ENCODE measurements around the gene TMEM235. TPM values are rescaled to one million over a fixed set of nuclear protein-coding genes. Genes with fewer than 3 reads are reported as not detected.

TMEM235 gene
- polyA plus RNA-seq, 1 of the 3 experiments (the other 2 are of a cell fraction), result not detected

GRCh38 chr17:78184868-78185267 is 46.6 kb upstream of the TMEM235 start:
- POLR2A ChIA-PET, result interaction anchor here (0.8 to 1.5 kb wide), 2 partner anchors 15 to 16 kb away, joined by 3 to 4 read pairs; no protein-coding TSS in a partner anchor
- Histone ChIP-seq H3K79me2 (ENCODE audit: insufficient read depth) (peaks cover 46% of the 10 kb centered on the region), H3K4me2 (no peak overlapping the region), H3K4me1 (ENCODE audit: control insufficient read depth in 1 of 2, insufficient read depth in 2 of 2, low read depth in 1 of 2, low read length in 1 of 2) (peaks cover 7% of the 10 kb centered on the region in 2 experiments; a peak in 2 of 4 replicates), H3K36me3 (replicated peaks in 1 of 2; ENCODE audit: control insufficient read depth in 1 of 2, insufficient read depth in 2 of 2, low read length in 1 of 2) (no peaks in the 10 kb centered on the region), H3K4me3 (ENCODE audit: low read depth in 2 of 2, low read length in 1 of 2) (no peak overlapping the region), H3K27me3 (ENCODE audit: insufficient read depth) (no peaks in the 10 kb centered on the region), H2AFZ (ENCODE audit: low read depth) (no peak overlapping the region), H3K9ac (no peak overlapping the region), H3K27ac (ENCODE audit: low read depth in 2 of 2, low read length in 1 of 2) (no peak overlapping the region), H3K9me3 (no peaks in the 10 kb centered on the region), H4K20me1 (ENCODE audit: insufficient read depth) (peaks cover 7% of the 10 kb centered on the region; the same call in 1 of the 2 replicates), H3K9me2 (no peaks in the 10 kb centered on the region), H3F3A (replicated peaks; ENCODE audit: insufficient read depth) (no peaks in the 10 kb centered on the region)
- no peak for DNase-seq
- WGBS (ENCODE audit: low lambda C conversion rate), result 94% methylated on average over 9 of the region's 9 CpGs
- TF ChIP-seq GABPA (IDR thresholded peaks at IDR 0.05; ENCODE audit: low read depth) (no peak), POLR2AphosphoS5 (IDR thresholded peaks at IDR 0.05; ENCODE audit: low read depth, low read length) (no peak), RFX5 (IDR thresholded peaks at IDR 0.05; ENCODE audit: low read length) (no peak), FOSL2 (IDR thresholded peaks at IDR 0.05; ENCODE audit: borderline replicate concordance, low read depth) (no peak)
- CTCF ChIA-PET, result interaction anchor here (4.8 to 7.7 kb wide), 3 partner anchors 10 to 72 kb away, joined by 25 to 70 read pairs (median 59); no protein-coding TSS in a partner anchor

GRCh38 chr17:78185981-78186691 is 45.3 kb upstream of the TMEM235 start:
- Histone ChIP-seq H3F3A (replicated peaks; ENCODE audit: insufficient read depth) (no peaks in the 10 kb centered on the region), H3K4me1 (ENCODE audit: control insufficient read depth in 1 of 2, insufficient read depth in 2 of 2, low read depth in 1 of 2, low read length in 1 of 2) (peaks cover 7% of the 10 kb centered on the region in 2 experiments; a peak in 2 of 4 replicates), H3K27ac (ENCODE audit: low read depth in 2 of 2, low read length in 1 of 2) (no peak overlapping the region), H3K9me2 (no peaks in the 10 kb centered on the region), H3K4me3 (ENCODE audit: low read depth in 2 of 2, low read length in 1 of 2) (peak overlapping the region; percentile 54 to 78; a peak in 3 of 4 replicates), H3K4me2 (peak overlapping the region; percentile 87), H2AFZ (ENCODE audit: low read depth) (peak overlapping the region; percentile 40; the same call in 1 of the 2 replicates), H3K27me3 (ENCODE audit: insufficient read depth) (no peaks in the 10 kb centered on the region), H3K9me3 (no peaks in the 10 kb centered on the region), H3K36me3 (replicated peaks in 1 of 2; ENCODE audit: control insufficient read depth in 1 of 2, insufficient read depth in 2 of 2, low read length in 1 of 2) (peaks cover 0 to 1% of the 10 kb centered on the region in 2 experiments), H3K9ac (peak overlapping the region; percentile 75; the same call in 1 of the 2 replicates), H3K79me2 (ENCODE audit: insufficient read depth) (peaks cover 46% of the 10 kb centered on the region), H4K20me1 (ENCODE audit: insufficient read depth) (peaks cover 7% of the 10 kb centered on the region; the same call in 1 of the 2 replicates)
- ChIA-PET CTCF (interaction anchor here (0.6 to 7.7 kb wide), 29 partner anchors 8 to 236 kb away, joined by 3 to 70 read pairs (median 4); partner anchors contain the start of genes SYNGR2 and TMC6), POLR2A (interaction anchor here (0.6 to 1.4 kb wide), 6 partner anchors 12 to 1249 kb away, joined by 3 to 4 read pairs (median 3); no protein-coding TSS in a partner anchor)
- peak; percentile 73 for DNase-seq
- 59% methylated on average over 10 of the region's 10 CpGs for WGBS (ENCODE audit: low lambda C conversion rate)
- TF ChIP-seq MEF2A (IDR thresholded peaks at IDR 0.05; ENCODE audit: borderline replicate concordance, low read depth) (no peak), USF2 (IDR thresholded peaks at IDR 0.05; ENCODE audit: borderline replicate concordance, low read depth, low read length) (no peak), GATA2 (CRISPR knock-in tag; IDR thresholded peaks at IDR 0.05) (no peak), CTCF (IDR thresholded peaks at IDR 0.05) (no peak), EZH2phosphoT487 (IDR thresholded peaks at IDR 0.05; ENCODE audit: borderline replicate concordance, low read depth) (no peak)

Data from SK-N-SH (cell line).